Inflammatory macrophage (primary cell): Measurements from ENCODE around the gene KHDC4.
A peak's percentile ranks its signal among the peaks of the same experiment; 100 is the strongest.

Source experiments
- DNase-seq, 2 donors: peaks; one replicate each; pipeline ENCODE4 v3.0.0-alpha.2; 2020 to 2022
- total RNA-seq, 18 experiments: gene quantifications; one replicate each; lab custom pipeline; 2026; ENCODE audit warnings: mixed read lengths in 6 of 18, inconsistent platforms in 2 of 18; lab: John Stamatoyannopoulos, UW

Gene KHDC4
- 14.3 to 47.0 (median 29.3) reads per million in 18 experiments for total RNA-seq

DNA sequence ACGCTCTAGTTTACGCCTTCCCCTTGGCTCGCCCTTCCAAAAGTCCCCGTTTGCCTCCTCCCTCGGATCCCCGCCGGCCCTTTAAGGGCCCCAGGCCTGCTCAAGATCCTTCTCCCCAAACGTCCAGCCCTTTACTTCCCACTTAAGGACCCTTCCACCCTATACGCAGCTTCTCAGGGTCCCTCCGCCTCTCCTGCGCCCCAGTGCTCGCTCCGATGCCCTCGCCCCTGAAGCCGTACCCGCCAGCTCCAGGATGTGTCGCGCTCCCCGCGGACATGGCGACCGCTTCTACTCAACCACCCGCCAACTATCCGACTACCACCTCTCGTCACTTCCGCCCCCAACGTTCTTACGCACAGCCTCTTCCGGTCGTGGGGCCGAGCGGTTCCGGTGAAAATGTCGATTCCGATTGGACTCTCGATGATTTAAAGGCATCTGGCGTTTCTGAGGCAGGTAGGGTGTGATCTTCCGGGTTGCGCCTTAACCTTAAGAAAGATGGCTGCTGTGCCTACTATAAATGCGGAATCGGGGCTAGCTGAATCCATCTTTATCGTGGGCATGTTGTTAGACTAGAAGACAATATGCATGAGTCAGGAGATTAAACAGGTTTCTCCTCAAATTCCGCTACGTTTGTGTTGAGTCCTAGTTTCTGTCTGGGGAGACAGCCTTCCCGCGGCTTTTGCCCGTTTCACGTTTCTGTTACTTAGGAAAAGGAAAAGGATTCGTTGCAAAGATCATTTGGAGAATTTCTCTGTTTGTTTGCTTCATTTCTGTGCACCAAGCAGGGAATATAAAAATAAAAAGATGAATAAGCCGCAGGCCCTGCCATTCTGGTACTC, at the start of gene KHDC4:
Gene KHDC4 (minus strand): TSS at position 317 of the 839 bp plus-strand sequence. CDS start 40 bp downstream, at position 277.
- peak; percentile 99 for DNase-seq

- DNase-seq, result no peak
Measured at GRCh38 chr1:155983191-155984024, 49.2 kb upstream of the KHDC4 start.

GRCh38 chr1:155982106-155982505, 47.9 kb upstream of the KHDC4 start:
- no peak for DNase-seq

- DNase-seq, result peak; percentile 79 to 82
Measured at GRCh38 chr1:155981266-155982088, 47.3 kb upstream of the KHDC4 start.

GRCh38 chr1:155979597-155980343, 45.6 kb upstream of the KHDC4 start:
- peak in 1 of 2 donors; percentile 29 for DNase-seq

DNA sequence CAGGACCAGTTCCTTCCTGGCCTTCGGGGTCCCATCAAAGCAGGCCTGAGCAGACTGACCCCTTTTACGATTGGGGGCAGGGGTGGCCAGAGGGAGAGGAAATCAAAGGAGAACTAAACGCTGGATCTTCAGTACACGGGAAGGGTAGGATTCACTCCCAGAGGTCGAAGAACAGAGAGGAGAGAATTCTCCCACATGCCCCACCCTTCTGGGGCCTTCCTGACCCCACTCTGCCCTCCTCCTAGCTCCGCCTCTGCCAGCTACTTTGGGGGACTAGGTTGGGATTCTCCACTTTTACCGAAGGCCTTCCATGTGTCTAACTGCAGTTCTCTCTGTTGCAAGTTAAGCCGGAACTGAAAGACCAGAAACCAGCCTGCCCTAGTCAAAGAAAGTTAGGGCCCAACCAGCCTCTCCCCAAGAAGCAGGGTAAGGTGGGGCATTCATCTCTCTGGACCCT, 44.8 kb upstream of the KHDC4 start:
- peak; percentile 56 to 62 for DNase-seq

DNA sequence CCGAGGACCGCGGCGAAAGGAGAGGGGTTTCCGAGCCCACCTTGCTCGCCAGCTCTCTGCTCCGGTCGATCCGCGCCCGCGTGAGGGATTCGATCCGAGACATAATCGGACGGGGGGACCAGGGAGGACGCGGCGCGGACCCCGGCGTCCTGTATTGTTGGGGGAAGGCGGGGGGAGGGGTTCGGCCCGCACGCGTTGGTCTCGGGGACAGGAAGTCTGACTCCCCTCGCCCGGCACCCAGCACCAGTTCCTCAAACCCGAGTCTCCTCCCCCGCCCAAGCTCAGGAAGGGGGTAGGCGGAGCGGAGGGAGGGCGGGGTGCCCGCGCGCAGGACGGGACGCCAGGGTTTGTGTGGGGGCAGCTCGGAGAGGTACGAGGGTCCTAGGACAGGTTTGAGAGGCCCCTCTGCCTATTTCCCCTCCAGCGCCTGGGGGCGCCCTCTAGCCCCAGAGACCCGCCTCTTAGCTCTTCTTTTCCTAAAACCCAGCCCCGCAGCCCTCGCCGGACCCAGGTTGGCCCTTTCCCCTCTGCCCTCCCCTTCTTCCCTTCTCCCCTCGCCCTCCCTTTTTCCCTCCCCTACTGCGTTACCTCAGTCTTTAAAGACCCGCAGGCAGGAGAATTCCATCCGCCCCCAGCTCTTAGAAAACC, 44.2 kb upstream of the KHDC4 start, which contains the start of gene ARHGEF2:
Gene ARHGEF2 (minus strand): TSS at position 223 of the 648 bp plus-strand sequence. CDS start 120 bp downstream, at position 103.
- DNase-seq, result peak; percentile 80 to 87

DNA sequence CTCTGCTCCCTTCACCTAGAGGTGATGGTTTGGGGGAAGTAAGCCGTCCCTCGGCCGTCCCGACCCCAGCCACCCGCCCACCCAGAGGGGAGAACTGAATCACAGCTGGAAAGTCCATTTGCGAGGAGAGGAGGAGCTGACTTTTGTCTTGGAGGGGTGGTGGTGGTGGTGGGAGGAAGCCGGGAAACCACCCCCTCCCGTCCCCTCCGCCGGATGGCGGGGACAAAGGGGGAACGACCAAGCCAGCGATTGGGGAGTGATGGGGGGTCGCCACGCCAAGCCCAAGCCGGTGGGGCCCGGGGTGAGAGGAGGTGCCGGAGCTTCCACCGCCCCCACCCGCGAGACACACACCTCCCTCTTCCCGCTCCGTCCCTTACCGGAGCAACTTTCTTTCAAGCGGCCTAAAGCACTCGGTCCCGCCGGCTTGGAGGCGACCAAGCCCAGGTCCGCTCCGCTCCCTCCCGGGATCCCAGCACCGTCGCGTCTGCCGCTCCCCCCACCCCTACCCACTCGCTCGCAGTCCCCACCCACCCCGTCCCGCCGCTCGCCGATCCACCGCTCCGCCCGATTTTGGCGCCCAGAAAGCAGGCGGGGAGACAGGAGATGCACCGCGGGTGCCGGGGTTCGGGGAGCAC, 43.6 kb upstream of the KHDC4 start:
- DNase-seq, result peak in 1 of 2 donors; percentile 54

GRCh38 chr1:155976913-155977689, 42.9 kb upstream of the KHDC4 start:
- no peak for DNase-seq

GRCh38 chr1:155976062-155976912, 42.1 kb upstream of the KHDC4 start:
- DNase-seq, result peak; percentile 18 to 38

- DNase-seq, result no peak
Measured at GRCh38 chr1:155975375-155976061, 41.3 kb upstream of the KHDC4 start.

DNA sequence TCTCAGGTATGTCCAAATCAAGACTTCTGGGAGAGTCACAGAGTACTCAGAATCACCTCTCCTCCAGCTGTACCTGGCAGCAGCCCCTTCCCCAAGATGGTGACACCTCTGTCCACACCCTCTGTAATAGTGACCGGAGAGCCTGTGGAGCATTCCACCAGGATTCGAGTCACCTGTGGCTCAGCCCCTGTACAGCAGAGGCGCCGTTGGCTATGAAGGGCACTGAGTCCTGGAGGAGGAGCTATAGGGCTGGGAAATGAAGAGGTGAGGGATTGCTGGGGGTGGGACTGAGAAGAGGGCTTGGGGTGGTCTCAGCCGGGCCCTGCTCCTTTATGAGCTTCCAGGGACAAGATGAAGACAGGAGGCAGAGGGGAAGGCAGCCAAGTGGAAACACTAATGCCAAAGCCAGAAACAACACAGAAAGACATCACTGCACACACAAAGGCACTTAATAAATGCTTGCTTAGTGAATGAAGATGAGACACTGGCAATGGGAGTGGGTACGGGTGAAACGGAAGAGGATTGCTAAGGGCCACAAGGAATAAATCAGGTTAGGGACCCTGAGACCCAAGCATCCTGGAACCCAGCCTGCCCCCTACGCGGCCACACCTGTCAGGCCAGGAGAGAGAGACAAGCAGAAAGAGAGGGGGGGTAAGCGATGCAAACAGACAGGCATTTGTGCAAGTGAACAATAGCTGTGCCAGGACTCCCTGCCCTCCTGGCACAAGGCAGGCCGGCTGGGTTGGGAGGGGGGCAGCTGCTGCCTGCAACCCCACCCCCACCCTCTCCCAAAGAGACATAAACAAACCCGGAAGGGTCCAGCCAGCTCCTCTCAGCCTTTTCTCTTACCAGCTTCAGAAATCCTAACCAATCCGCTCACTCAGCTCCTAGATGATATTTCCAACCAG, 40.2 kb upstream of the KHDC4 start:
- DNase-seq, result no peak

- no peak for DNase-seq
Measured at GRCh38 chr1:155973723-155974122, 39.5 kb upstream of the KHDC4 start.

- DNase-seq, result no peak
Measured at GRCh38 chr1:155971910-155972809, 37.9 kb upstream of the KHDC4 start.

GRCh38 chr1:155970531-155971167, 36.4 kb upstream of the KHDC4 start:
- peak; percentile 95 for DNase-seq
